HG02798 (cell line): ENCODE data around the gene POTEM.
"Not testable (repeated sequence)": the region's sequence is repeated elsewhere in the genome, so short reads cannot be mapped to it uniquely, and the experiment has no call there.

Source experiments
- ATAC-seq: cut with Tn5 transposase; IDR thresholded peaks from one replicate; pipeline ENCODE4 v1.9.1; 2021; ENCODE audit warnings: mild to moderate bottlenecking; ENCODE audit not compliant: unreplicated experiment, poor library complexity

POTEM gene

DNA sequence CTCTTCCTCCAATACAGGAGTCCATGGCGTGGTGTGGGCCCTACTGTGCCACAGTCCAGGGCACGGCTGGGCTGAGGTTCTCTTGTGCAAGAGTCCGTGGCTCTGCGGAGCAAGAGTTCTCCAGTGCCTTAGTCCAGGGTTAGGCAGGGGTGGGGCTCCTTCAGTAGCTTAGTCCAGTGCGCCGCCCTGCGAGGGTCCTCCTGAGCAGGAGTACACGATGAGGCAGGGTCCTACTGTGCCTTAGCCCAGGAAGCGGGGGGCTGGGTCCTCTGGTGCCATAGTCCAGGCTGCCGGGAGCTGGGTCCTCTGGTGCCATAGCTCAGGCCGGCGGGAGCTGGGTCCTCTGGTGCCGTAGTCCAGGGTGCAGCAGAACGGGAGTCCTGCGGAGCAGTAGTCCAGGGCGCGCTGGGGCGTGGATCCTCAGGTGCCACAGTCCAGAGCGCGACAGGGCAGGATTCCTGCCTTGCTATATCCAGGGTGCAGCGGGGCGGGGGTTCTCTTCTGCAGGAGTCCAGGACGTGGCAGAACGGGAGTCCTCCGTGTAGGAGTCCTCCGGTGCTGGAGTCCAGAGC, 69.7 kb downstream of the POTEM start:
- ATAC-seq: not testable (repeated sequence)

DNA sequence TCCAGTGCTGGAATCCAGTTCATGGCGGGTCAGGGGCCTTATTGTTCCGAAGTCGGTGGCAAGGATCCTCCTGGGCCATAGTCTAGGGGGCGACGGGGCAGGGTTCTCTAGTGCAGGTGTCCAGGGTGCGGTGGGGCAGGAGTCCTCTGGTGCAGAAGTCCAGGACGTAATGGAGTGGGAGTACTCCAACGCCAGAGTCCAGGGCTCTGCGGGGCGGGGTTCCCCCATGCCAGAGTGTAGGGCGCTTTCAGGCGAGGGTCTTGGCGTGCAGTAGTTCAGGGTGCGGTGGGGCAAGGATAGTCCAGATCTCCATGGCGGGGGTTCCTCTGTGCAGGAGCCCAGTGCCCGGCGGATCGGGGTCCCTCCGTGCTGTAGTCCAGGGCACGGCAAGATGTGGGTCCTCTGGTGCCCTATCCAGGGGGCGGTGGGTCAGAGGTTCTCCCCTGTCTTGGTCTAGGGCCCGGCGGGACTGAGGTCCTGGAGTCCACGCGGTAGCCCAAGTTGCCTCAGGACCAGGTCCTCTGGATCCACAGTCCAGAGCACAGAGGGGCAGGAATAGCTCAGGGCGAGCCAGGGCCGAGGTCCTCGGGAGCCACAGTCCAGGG, 70.9 kb downstream of the POTEM start:
- not testable (repeated sequence) for ATAC-seq

DNA sequence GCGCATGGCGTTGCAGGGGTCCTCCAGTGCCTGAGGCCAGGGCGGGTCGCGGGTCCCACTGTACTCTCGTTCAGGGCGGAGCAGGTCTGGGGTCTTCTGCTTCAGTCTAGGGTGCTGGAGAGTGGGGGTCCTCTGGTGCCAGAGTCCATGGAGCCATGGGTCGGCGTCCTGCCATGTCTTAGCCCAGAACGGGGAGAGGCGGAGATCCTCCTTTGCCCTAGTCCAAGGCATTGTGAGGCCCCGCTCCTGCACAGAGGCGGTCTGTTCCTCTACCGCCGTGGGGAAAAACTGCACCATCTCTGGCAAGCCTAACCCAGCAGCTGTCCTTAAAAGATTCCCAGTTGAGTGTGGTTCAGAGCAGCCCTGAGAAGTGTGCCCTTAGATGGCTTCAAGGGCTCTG, 71.6 kb downstream of the POTEM start:
- ATAC-seq: not testable (repeated sequence)

DNA sequence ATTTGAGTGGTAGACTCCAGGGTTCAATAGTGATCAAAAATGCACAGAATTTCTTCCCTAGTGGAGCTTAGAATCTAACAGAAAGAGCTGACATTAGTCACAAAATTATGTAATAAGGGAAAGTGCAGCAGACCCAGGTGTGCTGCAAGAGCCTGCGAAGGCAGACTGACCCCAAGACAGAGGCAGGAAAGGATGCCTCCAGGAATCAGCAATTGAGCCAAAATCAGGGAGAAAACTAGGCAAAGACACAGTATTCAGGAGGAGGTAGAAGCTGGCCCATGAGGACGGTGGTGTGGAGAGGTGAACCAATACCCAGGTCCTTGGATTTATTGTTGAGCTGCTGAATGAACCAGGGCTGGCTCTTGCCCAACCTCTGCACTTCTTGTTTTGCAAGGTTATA, 76.2 kb downstream of the POTEM start:
- ATAC-seq: not testable (repeated sequence)
